Measurements from ENCODE around the gene F7. TPM values are rescaled to one million over a fixed set of nuclear protein-coding genes. Genes with fewer than 3 reads are reported as not detected.
"Not testable (repeated sequence)": the region's sequence is repeated elsewhere in the genome, so short reads cannot be mapped to it uniquely, and the experiment has no call there.

Gene F7
- total RNA-seq, 1 experiment from 2014 or later = 52.4 TPM

DNA sequence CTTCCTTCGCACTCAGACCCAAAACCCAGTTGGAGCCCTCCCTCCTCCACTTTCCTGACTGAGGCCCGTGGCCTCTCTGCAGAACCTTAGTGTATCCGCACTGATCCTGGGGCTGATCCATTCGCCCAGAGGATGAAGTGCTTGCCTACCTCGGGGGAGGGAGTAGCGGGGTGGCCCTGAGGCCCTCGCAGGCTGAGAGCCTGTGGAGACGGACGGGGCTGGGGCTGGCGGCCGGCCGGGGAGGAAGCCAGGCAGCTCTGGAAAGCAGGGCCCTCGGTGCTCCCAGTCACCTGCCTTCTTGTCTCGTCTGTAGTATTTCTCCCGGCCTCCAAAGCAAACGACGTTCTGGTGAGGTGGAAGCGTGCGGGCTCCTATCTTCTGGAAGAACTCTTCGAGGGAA, 54.1 kb downstream of the F7 start:
- intact Hi-C loops (cut with micrococcal nuclease; ENCODE audit: unreplicated experiment) = no loop called here
- TF ChIP-seq, protein P1, sequence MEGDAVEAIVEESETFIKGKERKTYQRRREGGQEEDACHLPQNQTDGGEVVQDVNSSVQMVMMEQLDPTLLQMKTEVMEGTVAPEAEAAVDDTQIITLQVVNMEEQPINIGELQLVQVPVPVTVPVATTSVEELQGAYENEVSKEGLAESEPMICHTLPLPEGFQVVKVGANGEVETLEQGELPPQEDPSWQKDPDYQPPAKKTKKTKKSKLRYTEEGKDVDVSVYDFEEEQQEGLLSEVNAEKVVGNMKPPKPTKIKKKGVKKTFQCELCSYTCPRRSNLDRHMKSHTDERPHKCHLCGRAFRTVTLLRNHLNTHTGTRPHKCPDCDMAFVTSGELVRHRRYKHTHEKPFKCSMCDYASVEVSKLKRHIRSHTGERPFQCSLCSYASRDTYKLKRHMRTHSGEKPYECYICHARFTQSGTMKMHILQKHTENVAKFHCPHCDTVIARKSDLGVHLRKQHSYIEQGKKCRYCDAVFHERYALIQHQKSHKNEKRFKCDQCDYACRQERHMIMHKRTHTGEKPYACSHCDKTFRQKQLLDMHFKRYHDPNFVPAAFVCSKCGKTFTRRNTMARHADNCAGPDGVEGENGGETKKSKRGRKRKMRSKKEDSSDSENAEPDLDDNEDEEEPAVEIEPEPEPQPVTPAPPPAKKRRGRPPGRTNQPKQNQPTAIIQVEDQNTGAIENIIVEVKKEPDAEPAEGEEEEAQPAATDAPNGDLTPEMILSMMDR (IDR thresholded peaks at IDR 0.05; ENCODE audit: insufficient read depth in 1 of 2, low read depth in 1 of 2, low read length in 1 of 2, severe bottlenecking in 1 of 2, unreplicated experiment in 1 of 2) = no peak
- Mint-ChIP-seq H3K27me3 (ENCODE audit: insufficient read depth, unreplicated experiment) (peaks cover 12% of the 10 kb centered on the region), H3K36me3 (ENCODE audit: insufficient read depth, unreplicated experiment) (peaks cover 11% of the 10 kb centered on the region), H3K27ac (ENCODE audit: unreplicated experiment) (no peak overlapping the region), H3K9me3 (ENCODE audit: unreplicated experiment) (peaks cover 9% of the 10 kb centered on the region), H3K4me1 (ENCODE audit: low read depth, unreplicated experiment) (peaks cover 18% of the 10 kb centered on the region), H3K4me3 (ENCODE audit: unreplicated experiment) (no peak overlapping the region)
- 0 out of 2 replicates have a peak, but pooled peaks cover 2% of the 10 kb centered on the region for H3K9me3 ChIP-seq
- peaks cover 7% of the 10 kb centered on the region for H3K4me1 ChIP-seq
- H3K4me3 ChIP-seq (ENCODE audit: low read depth, low read length) = no peak overlapping the region
- H3K36me3 ChIP-seq (ENCODE audit: control insufficient read depth, insufficient read depth, low read length) = no peaks in the 10 kb centered on the region
- CTCF ChIA-PET = no interaction called here
- H3K27me3 ChIP-seq (replicated peaks; ENCODE audit: control insufficient read depth, insufficient read depth, low read length) = no peaks in the 10 kb centered on the region
- POLR2A ChIA-PET = no interaction called here
- DNase-seq = no peak
- no TSS peak for BruUV-seq (replicated peaks)

DNA sequence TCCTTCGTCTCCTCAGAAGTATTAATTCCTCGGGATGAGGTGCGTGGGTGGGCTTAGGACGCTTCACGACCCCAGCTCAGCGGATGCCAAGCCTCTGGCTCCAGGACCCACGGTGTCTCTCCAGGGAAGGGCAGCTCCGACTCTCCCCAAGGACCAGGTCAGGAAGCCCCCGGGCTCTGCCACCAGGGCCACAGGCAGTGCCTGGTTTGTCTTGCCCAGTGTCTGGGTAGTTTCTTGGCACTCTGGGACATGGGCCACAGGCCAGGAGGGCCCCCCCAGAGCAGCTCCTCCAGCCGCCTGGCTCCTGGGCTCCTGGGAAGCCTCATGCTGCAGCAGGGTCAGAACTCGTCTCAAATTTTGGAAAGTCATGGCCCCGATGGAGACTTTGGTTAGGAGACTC, 55.4 kb downstream of the F7 start:
- Histone ChIP-seq H3K36me3 (ENCODE audit: control insufficient read depth, insufficient read depth, low read length) (no peaks in the 10 kb centered on the region), H3K4me3 (ENCODE audit: low read depth, low read length) (no peak overlapping the region), H3K4me1 (peaks cover 7% of the 10 kb centered on the region), H3K27me3 (replicated peaks; ENCODE audit: control insufficient read depth, insufficient read depth, low read length) (no peaks in the 10 kb centered on the region), H3K9me3 (0 out of 2 replicates have a peak, but pooled peaks cover 2% of the 10 kb centered on the region)
- CTCF ChIA-PET = no interaction called here
- Mint-ChIP-seq H3K27ac (ENCODE audit: unreplicated experiment) (no peak overlapping the region), H3K27me3 (ENCODE audit: insufficient read depth, unreplicated experiment) (peaks cover 12% of the 10 kb centered on the region), H3K4me1 (ENCODE audit: low read depth, unreplicated experiment) (peaks cover 13% of the 10 kb centered on the region), H3K36me3 (ENCODE audit: insufficient read depth, unreplicated experiment) (peaks cover 6% of the 10 kb centered on the region), H3K9me3 (ENCODE audit: unreplicated experiment) (peaks cover under 1% of the 10 kb centered on the region), H3K4me3 (ENCODE audit: unreplicated experiment) (no peak overlapping the region)
- intact Hi-C loops (cut with micrococcal nuclease; ENCODE audit: unreplicated experiment) = no loop called here
- no TSS peak for BruUV-seq (replicated peaks)
- DNase-seq = no peak
- POLR2A ChIA-PET = no interaction called here
- TF ChIP-seq, protein P1 (IDR thresholded peaks at IDR 0.05; ENCODE audit: insufficient read depth in 1 of 2, low read depth in 1 of 2, low read length in 1 of 2, severe bottlenecking in 1 of 2, unreplicated experiment in 1 of 2) = no peak

DNA sequence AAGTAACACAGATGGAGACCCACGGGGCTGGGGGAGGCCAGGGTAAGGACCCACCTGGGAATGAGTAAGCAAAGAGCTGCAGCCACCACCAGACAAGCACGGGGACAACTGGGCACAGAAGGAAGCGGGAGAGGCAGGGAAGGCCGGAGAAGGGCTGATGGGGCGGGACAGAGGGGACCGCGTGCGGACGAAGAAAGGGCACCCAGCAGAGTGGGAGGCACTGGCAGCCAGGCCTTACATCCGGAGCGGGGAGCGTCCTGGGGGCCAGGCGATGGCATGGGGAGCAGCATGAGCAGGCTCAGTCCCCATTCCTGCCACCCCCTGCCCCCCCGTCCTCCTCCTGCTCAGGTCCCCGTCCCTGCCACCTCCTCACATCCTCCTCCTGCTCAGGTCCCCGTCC, 55.8 kb downstream of the F7 start:
- Histone ChIP-seq H3K4me3 (ENCODE audit: low read depth, low read length) (no peak overlapping the region), H3K4me1 (peaks cover 7% of the 10 kb centered on the region), H3K27me3 (replicated peaks; ENCODE audit: control insufficient read depth, insufficient read depth, low read length) (no peaks in the 10 kb centered on the region), H3K9me3 (0 out of 2 replicates have a peak, but pooled peaks cover 1% of the 10 kb centered on the region), H3K36me3 (ENCODE audit: control insufficient read depth, insufficient read depth, low read length) (no peaks in the 10 kb centered on the region)
- H3K27me3 Mint-ChIP-seq (ENCODE audit: insufficient read depth, unreplicated experiment) = peaks cover 12% of the 10 kb centered on the region
- ChIA-PET POLR2A (no interaction called here), CTCF (no interaction called here)
- H3K36me3 Mint-ChIP-seq (ENCODE audit: insufficient read depth, unreplicated experiment) = peaks cover 6% of the 10 kb centered on the region
- no TSS peak for BruUV-seq (replicated peaks)
- no peak overlapping the region for H3K4me3 Mint-ChIP-seq (ENCODE audit: unreplicated experiment)
- H3K9me3 Mint-ChIP-seq (ENCODE audit: unreplicated experiment) = no peaks in the 10 kb centered on the region
- H3K27ac Mint-ChIP-seq (ENCODE audit: unreplicated experiment) = no peak overlapping the region
- DNase-seq = no peak
- intact Hi-C loops (cut with micrococcal nuclease; ENCODE audit: unreplicated experiment) = no loop called here
- TF ChIP-seq, protein P1 (IDR thresholded peaks at IDR 0.05; ENCODE audit: insufficient read depth in 1 of 2, low read depth in 1 of 2, low read length in 1 of 2, severe bottlenecking in 1 of 2, unreplicated experiment in 1 of 2) = no peak
- H3K4me1 Mint-ChIP-seq (ENCODE audit: low read depth, unreplicated experiment) = peaks cover 13% of the 10 kb centered on the region

DNA sequence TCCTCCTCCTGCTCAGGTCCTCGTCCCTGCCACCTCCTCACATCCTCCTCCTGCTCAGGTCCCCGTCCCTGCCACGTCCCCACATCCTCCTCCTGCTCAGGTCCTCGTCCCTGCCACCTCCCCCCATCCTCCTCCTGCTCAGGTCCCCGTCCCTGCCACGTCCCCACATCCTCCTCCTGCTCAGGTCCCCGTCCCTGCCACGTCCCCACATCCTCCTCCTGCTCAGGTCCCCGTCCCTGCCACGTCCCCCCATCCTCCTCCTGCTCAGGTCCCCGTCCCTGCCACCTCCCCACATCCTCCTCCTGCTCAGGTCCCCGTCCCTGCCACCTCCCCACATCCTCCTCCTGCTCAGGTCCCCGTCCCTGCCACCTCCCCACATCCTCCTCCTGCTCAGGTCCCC, 56.4 kb downstream of the F7 start:
- POLR2A ChIA-PET; H3K36me3 Mint-ChIP-seq (ENCODE audit: insufficient read depth, unreplicated experiment); H3K9me3 Mint-ChIP-seq (ENCODE audit: unreplicated experiment); CTCF ChIA-PET; H3K27me3 ChIP-seq (replicated peaks; ENCODE audit: control insufficient read depth, insufficient read depth, low read length); BruUV-seq (replicated peaks); H3K36me3 ChIP-seq (ENCODE audit: control insufficient read depth, insufficient read depth, low read length); DNase-seq; H3K9me3 ChIP-seq; intact Hi-C loops (cut with micrococcal nuclease; ENCODE audit: unreplicated experiment); H3K27ac Mint-ChIP-seq (ENCODE audit: unreplicated experiment); H3K4me3 ChIP-seq (ENCODE audit: low read depth, low read length); H3K4me3 Mint-ChIP-seq (ENCODE audit: unreplicated experiment); H3K4me1 ChIP-seq: not testable (repeated sequence)
- peaks cover 12% of the 10 kb centered on the region for H3K27me3 Mint-ChIP-seq (ENCODE audit: insufficient read depth, unreplicated experiment)
- H3K4me1 Mint-ChIP-seq (ENCODE audit: low read depth, unreplicated experiment) = peaks cover 13% of the 10 kb centered on the region

Data from Caco-2 (cell line).